ENCODE results near the gene HMG20B.

GRCh38 chr19:3535235-3535535 is 37.6 kb upstream of the HMG20B start:
- TF ChIP-seq OSR1 (CRISPR knock-in tag; IDR thresholded peaks at IDR 0.05): no peak
- no peak for TF ChIP-seq POU6F1 (CRISPR knock-in tag; IDR thresholded peaks at IDR 0.05; ENCODE audit: borderline replicate concordance, low read depth)
- no peak for TF ChIP-seq TSHZ2 (CRISPR knock-in tag; IDR thresholded peaks at IDR 0.05)
- TF ChIP-seq CSRNP3 (CRISPR knock-in tag; IDR thresholded peaks at IDR 0.05): no peak
- no peak for TF ChIP-seq ZNF70 (CRISPR knock-in tag; IDR thresholded peaks at IDR 0.05)
- TF ChIP-seq CREB5 (CRISPR knock-in tag; IDR thresholded peaks at IDR 0.05; ENCODE audit: low read depth): no peak
- no peak for TF ChIP-seq ZC3H10 (CRISPR knock-in tag; IDR thresholded peaks at IDR 0.05)
- no peak for TF ChIP-seq ZFP30 (CRISPR knock-in tag; IDR thresholded peaks at IDR 0.05)
- TF ChIP-seq TOX (CRISPR knock-in tag; IDR thresholded peaks at IDR 0.05; ENCODE audit: borderline replicate concordance): no peak

Measured in SK-N-SH treated with all-trans-retinoic acid at 6 μM for 48 hours (cell line).